Measurements from ENCODE around the gene PEF1. TPM values are rescaled to one million over a fixed set of nuclear protein-coding genes. Genes with fewer than 3 reads are reported as not detected.

Gene PEF1
- total RNA-seq, 5 donors from 2014 or later (not counting 1 experiment from before 2014, with no cell fraction given) = 38.7 to 49.8 (median 42.4) TPM

GRCh38 chr1:31596737-31597097 is 48.0 kb downstream of the PEF1 start:
- no peak overlapping the region for H3K4me3 Mint-ChIP-seq
- CTCF ChIA-PET = no interaction called here
- no peaks in the 10 kb centered on the region for H3K36me3 Mint-ChIP-seq
- H3K4me1 Mint-ChIP-seq = no peaks in the 10 kb centered on the region
- WGBS (ENCODE audit: insufficient coverage) = 25% methylated on average over 1 of the region's 6 CpGs
- POLR2A ChIA-PET = no interaction called here
- H3K27ac Mint-ChIP-seq = no peak overlapping the region
- no peaks in the 10 kb centered on the region for H3K9me3 Mint-ChIP-seq
- DNase-seq = no peak
- Histone ChIP-seq H3K27me3 (replicated peaks in 1 of 2; ENCODE audit: control insufficient read depth in 2 of 2, extremely low read depth in 1 of 2, insufficient read depth in 2 of 2, low read length in 1 of 2) (peaks cover 0 to 23% of the 10 kb centered on the region in 2 experiments), H3K4me3 (ENCODE audit: control insufficient read depth in 1 of 2, extremely low read depth in 1 of 2, low read length in 1 of 2) (no peak overlapping the region), H3K36me3 (ENCODE audit: control insufficient read depth in 2 of 2, extremely low read depth in 1 of 2, insufficient read depth in 1 of 2, low read length in 1 of 2) (no peaks in the 10 kb centered on the region), H3K27ac (ENCODE audit: low read length) (no peak overlapping the region), H3K4me1 (ENCODE audit: control insufficient read depth in 1 of 2, extremely low read depth in 1 of 2, insufficient read depth in 2 of 2, low read length in 2 of 2) (no peaks in the 10 kb centered on the region), H3K9me3 (no peaks in the 10 kb centered on the region)
- no peak for ATAC-seq (replicated peaks in 1 of 4)
- H3K27me3 Mint-ChIP-seq = peaks cover 7 to 12% of the 10 kb centered on the region in 2 donors

- Mint-ChIP-seq H3K4me3 (no peak overlapping the region), H3K36me3 (no peaks in the 10 kb centered on the region), H3K27ac (no peak overlapping the region), H3K9me3 (no peaks in the 10 kb centered on the region), H3K27me3 (peaks cover 11 to 17% of the 10 kb centered on the region in 2 donors), H3K4me1 (no peaks in the 10 kb centered on the region)
- no peaks in the 10 kb centered on the region for H3K4me1 ChIP-seq (ENCODE audit: control insufficient read depth in 1 of 2, extremely low read depth in 1 of 2, insufficient read depth in 2 of 2, low read length in 2 of 2)
- ATAC-seq (replicated peaks in 1 of 4) (no peak), DNase-seq (no peak)
- no peaks in the 10 kb centered on the region for H3K36me3 ChIP-seq (ENCODE audit: control insufficient read depth in 2 of 2, extremely low read depth in 1 of 2, insufficient read depth in 1 of 2, low read length in 1 of 2)
- peaks cover 0 to 23% of the 10 kb centered on the region in 2 experiments for H3K27me3 ChIP-seq (replicated peaks in 1 of 2; ENCODE audit: control insufficient read depth in 2 of 2, extremely low read depth in 1 of 2, insufficient read depth in 2 of 2, low read length in 1 of 2)
- 88% methylated on average over 3 of the region's 4 CpGs for WGBS (ENCODE audit: insufficient coverage)
- no peak overlapping the region for H3K27ac ChIP-seq (ENCODE audit: low read length)
- H3K4me3 ChIP-seq (ENCODE audit: control insufficient read depth in 1 of 2, extremely low read depth in 1 of 2, low read length in 1 of 2) = no peak overlapping the region
- ChIA-PET POLR2A (interaction anchor here in 1 of 2 donors (1.0 kb wide), 1 partner anchor 47 kb away, joined by 3 read pairs; no protein-coding TSS in a partner anchor), CTCF (no interaction called here)
- H3K9me3 ChIP-seq = no peaks in the 10 kb centered on the region
These were observed 48.6 kb downstream of the PEF1 start for GRCh38 chr1:31595836-31596736.

DNA sequence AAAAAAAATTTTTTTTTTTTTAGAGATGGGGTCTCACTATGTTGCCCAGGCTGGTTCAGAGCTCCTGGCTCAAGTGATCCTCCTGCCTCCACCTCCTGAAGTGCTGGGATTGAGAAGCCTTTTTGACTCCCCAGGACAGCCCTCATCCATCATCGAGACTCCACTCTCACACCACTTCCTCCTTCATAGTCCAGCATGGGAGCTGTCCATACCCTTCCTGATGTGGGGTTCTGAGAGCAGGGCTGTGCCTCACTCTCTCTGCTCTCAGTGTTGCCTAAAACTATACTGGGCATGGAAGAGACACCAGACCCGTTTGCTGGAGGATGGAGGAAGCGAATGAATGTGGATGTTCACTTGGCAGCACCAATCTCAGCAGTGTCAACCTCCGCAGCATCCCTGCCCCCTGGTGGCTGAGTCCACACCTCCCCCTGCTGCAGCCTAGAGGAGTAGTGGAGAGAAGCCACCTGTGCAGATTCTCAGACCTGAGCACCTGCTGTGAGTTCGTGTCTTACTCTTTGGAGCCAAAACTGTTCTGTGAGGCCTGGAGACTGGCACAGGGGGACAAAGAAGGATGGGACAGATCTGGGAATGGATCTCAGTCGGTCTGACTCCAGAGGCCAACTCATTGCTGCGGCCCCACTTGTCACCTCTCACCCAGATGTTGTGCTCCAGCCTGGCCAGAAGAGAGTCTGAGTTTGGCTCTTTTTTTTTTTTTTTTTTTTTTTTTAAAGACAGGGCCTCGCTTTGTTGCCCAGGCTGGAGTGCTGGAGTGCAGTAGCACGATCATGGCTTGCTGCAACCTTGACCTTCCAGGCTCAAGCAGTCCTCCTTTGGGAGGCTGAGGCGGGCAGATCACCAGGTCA is 50.7 kb downstream of the PEF1 start:
- Histone ChIP-seq H3K27ac (ENCODE audit: low read length) (no peak overlapping the region), H3K4me3 (ENCODE audit: control insufficient read depth in 1 of 2, extremely low read depth in 1 of 2, low read length in 1 of 2) (no peak overlapping the region), H3K27me3 (replicated peaks in 1 of 2; ENCODE audit: control insufficient read depth in 2 of 2, extremely low read depth in 1 of 2, insufficient read depth in 2 of 2, low read length in 1 of 2) (peaks cover 0 to 33% of the 10 kb centered on the region in 2 experiments), H3K9me3 (no peaks in the 10 kb centered on the region), H3K4me1 (ENCODE audit: control insufficient read depth in 1 of 2, extremely low read depth in 1 of 2, insufficient read depth in 2 of 2, low read length in 2 of 2) (no peaks in the 10 kb centered on the region), H3K36me3 (ENCODE audit: control insufficient read depth in 2 of 2, extremely low read depth in 1 of 2, insufficient read depth in 1 of 2, low read length in 1 of 2) (no peaks in the 10 kb centered on the region)
- CTCF ChIA-PET = no interaction called here
- peak in 33 of 35 experiments; percentile 17 to 77 (median 53) for DNase-seq
- no peaks in the 10 kb centered on the region for H3K36me3 Mint-ChIP-seq
- peaks cover 0 to 3% (median 0%) of the 10 kb centered on the region in 3 donors for H3K4me1 Mint-ChIP-seq
- H3K27ac Mint-ChIP-seq = no peak overlapping the region
- H3K9me3 Mint-ChIP-seq = no peaks in the 10 kb centered on the region
- WGBS (ENCODE audit: insufficient coverage) = 53% methylated on average over 6 of the region's 10 CpGs
- ATAC-seq (replicated peaks in 1 of 4) = peak; percentile 68 to 88 (median 78)
- H3K4me3 Mint-ChIP-seq = no peak overlapping the region
- H3K27me3 Mint-ChIP-seq = peaks cover 14 to 32% of the 10 kb centered on the region in 2 donors
- POLR2A ChIA-PET = no interaction called here

- no peak overlapping the region for H3K27ac ChIP-seq (ENCODE audit: low read length)
- ATAC-seq (replicated peaks in 1 of 4) (no peak), DNase-seq (no peak)
- Mint-ChIP-seq H3K36me3 (no peaks in the 10 kb centered on the region), H3K9me3 (no peaks in the 10 kb centered on the region), H3K4me1 (peaks cover 0 to 3% (median 0%) of the 10 kb centered on the region in 3 donors), H3K27me3 (peaks cover 15 to 34% of the 10 kb centered on the region in 2 donors), H3K27ac (no peak overlapping the region), H3K4me3 (no peak overlapping the region)
- ChIA-PET CTCF (no interaction called here), POLR2A (no interaction called here)
- peaks cover 0 to 38% of the 10 kb centered on the region in 2 experiments for H3K27me3 ChIP-seq (replicated peaks in 1 of 2; ENCODE audit: control insufficient read depth in 2 of 2, extremely low read depth in 1 of 2, insufficient read depth in 2 of 2, low read length in 1 of 2)
- H3K4me1 ChIP-seq (ENCODE audit: control insufficient read depth in 1 of 2, extremely low read depth in 1 of 2, insufficient read depth in 2 of 2, low read length in 2 of 2) = no peaks in the 10 kb centered on the region
- WGBS (ENCODE audit: insufficient coverage) = 50% methylated on average over 4 of the region's 5 CpGs
- no peak overlapping the region for H3K4me3 ChIP-seq (ENCODE audit: control insufficient read depth in 1 of 2, extremely low read depth in 1 of 2, low read length in 1 of 2)
- H3K9me3 ChIP-seq = no peaks in the 10 kb centered on the region
- H3K36me3 ChIP-seq (ENCODE audit: control insufficient read depth in 2 of 2, extremely low read depth in 1 of 2, insufficient read depth in 1 of 2, low read length in 1 of 2) = no peaks in the 10 kb centered on the region
These were observed 51.5 kb downstream of the PEF1 start for GRCh38 chr1:31593136-31593665.

DNA sequence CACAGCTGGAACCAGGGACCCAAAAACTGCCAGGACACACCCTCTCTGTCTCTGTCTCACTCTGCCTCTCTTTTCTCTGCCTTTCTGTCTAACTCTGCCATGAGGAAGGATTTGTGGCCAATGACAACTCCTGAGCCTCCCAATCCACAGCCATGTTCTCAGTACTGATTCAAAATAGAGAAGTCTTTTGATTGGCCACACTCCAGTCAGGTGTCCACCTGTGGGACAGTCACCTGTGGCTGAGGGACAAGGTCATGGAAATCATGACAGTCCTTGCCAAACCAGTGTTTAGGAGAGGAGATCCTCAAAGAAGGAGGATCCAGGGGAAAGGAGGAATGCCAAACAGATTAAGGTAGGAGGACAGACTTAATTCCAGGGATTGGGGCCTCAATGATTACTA is 52.5 kb downstream of the PEF1 start:
- Histone ChIP-seq H3K36me3 (ENCODE audit: control insufficient read depth in 2 of 2, extremely low read depth in 1 of 2, insufficient read depth in 1 of 2, low read length in 1 of 2) (no peaks in the 10 kb centered on the region), H3K4me3 (ENCODE audit: control insufficient read depth in 1 of 2, extremely low read depth in 1 of 2, low read length in 1 of 2) (no peak overlapping the region), H3K4me1 (ENCODE audit: control insufficient read depth in 1 of 2, extremely low read depth in 1 of 2, insufficient read depth in 2 of 2, low read length in 2 of 2) (no peaks in the 10 kb centered on the region), H3K27ac (ENCODE audit: low read length) (no peak overlapping the region), H3K27me3 (replicated peaks in 1 of 2; ENCODE audit: control insufficient read depth in 2 of 2, extremely low read depth in 1 of 2, insufficient read depth in 2 of 2, low read length in 1 of 2) (peaks cover 0 to 49% of the 10 kb centered on the region in 2 experiments), H3K9me3 (no peaks in the 10 kb centered on the region)
- ChIA-PET CTCF (no interaction called here), POLR2A (no interaction called here)
- no peak overlapping the region for H3K4me3 Mint-ChIP-seq
- DNase-seq (no peak), ATAC-seq (replicated peaks in 1 of 4) (no peak)
- no peaks in the 10 kb centered on the region for H3K36me3 Mint-ChIP-seq
- peaks cover 20 to 41% of the 10 kb centered on the region in 2 donors for H3K27me3 Mint-ChIP-seq
- H3K27ac Mint-ChIP-seq = no peak overlapping the region
- H3K4me1 Mint-ChIP-seq = peaks cover 0 to 3% (median 3%) of the 10 kb centered on the region in 3 donors
- no peaks in the 10 kb centered on the region for H3K9me3 Mint-ChIP-seq

DNA sequence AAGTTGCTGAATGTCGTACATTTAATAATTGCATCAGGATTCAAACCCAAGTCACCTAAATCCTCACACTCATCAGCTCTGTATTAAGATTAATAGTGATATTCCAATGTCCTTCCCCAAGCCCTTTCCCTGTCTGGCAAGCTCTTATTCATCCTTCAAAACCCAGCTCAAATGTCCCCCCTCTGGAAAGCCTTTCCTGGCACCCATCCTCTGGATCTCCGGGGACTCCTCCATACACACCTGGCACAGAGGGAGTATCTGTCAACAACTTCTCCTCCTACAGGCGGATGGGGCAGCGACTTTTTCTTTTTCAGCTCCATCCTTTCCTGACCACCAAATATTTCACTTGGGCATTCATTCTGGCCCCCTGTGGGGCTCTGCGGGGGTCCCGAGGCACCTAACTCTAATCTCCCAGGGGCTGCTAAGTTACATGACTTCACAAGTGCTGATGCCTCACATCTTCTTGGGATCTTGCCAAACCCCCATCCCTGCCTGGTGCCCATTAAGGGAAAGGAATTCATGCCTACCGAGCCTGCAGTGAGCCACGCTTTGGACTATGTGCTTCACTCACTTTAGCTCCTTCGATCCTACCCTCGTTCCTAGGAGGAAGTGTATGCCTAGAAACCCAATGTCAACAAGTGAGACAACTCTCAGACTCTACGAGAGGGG is 53.1 kb downstream of the PEF1 start:
- H3K4me1 Mint-ChIP-seq = peaks cover 0 to 3% (median 3%) of the 10 kb centered on the region in 3 donors
- no peaks in the 10 kb centered on the region for H3K36me3 Mint-ChIP-seq
- no peaks in the 10 kb centered on the region for H3K36me3 ChIP-seq (ENCODE audit: control insufficient read depth in 2 of 2, extremely low read depth in 1 of 2, insufficient read depth in 1 of 2, low read length in 1 of 2)
- no peak for ATAC-seq (replicated peaks in 1 of 4)
- H3K4me3 Mint-ChIP-seq = no peak overlapping the region
- H3K27me3 ChIP-seq (replicated peaks in 1 of 2; ENCODE audit: control insufficient read depth in 2 of 2, extremely low read depth in 1 of 2, insufficient read depth in 2 of 2, low read length in 1 of 2) = peaks cover 0 to 50% of the 10 kb centered on the region in 2 experiments
- no peaks in the 10 kb centered on the region for H3K9me3 ChIP-seq
- no peak overlapping the region for H3K27ac Mint-ChIP-seq
- no peak overlapping the region for H3K4me3 ChIP-seq (ENCODE audit: control insufficient read depth in 1 of 2, extremely low read depth in 1 of 2, low read length in 1 of 2)
- peaks cover 20 to 41% of the 10 kb centered on the region in 2 donors for H3K27me3 Mint-ChIP-seq
- H3K27ac ChIP-seq (ENCODE audit: low read length) = no peak overlapping the region
- H3K4me1 ChIP-seq (ENCODE audit: control insufficient read depth in 1 of 2, extremely low read depth in 1 of 2, insufficient read depth in 2 of 2, low read length in 2 of 2) = no peaks in the 10 kb centered on the region
- peak in 1 of 35 experiments; percentile 10 for DNase-seq
- no peaks in the 10 kb centered on the region for H3K9me3 Mint-ChIP-seq
- ChIA-PET POLR2A (no interaction called here), CTCF (interaction anchor here (0.6 to 1.1 kb wide), 2 partner anchors 198 to 1169 kb away, joined by 3 to 4 read pairs; no protein-coding TSS in a partner anchor)
- 72% methylated on average over 5 of the region's 11 CpGs for WGBS (ENCODE audit: insufficient coverage)

All from T-cell (primary cell).